ENCODE data around the gene AEN. TPM values are rescaled to one million over a fixed set of nuclear protein-coding genes. Genes with fewer than 3 reads are reported as not detected.

Gene AEN
- total and polyA plus RNA-seq, 2 of the 8 experiments (the other 6 are each of a cell fraction or from before 2014, with no cell fraction given): 112 to 122 TPM

DNA sequence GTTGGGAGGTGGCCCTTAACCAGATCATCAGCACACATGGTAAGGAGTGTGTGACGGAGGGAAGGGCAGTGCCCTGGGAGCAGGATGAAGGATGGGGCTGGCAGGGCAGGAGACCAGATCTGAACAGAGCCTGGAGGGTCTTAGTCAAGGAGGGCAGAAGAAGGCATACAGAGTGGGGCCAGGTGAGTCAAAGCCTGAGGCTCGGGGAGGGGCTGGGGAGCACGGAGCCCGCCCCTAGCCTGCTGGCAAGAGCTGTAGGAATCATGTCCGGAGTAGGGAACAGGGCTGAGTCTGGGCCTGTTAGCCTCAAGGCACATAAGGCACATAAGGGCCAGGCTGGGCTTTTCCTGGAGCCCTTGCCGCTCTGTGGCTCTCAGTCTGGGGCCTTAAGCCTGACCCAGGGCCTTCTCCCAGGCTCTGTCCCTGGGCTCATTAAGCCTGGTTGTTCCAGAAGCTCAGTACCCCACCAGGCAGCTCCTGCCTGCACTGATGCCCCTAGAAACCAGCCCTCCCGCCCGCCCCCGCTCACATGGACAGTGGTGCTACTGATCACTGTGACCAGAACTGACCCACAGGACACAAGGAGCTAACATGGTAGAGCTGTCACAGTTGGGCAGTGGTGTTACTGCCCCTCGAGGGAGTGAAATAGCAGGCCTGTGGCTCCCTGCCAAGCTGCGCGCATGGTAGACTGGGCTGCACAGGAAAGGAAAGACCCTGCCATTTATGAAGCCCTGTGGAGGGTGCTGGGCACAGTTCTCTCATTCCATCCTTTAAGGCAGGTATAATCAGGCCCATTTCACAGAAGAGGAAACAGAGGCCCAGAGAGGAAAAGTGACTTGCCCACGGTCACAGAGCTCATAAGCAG, 32.3 kb downstream of the AEN start:
- Histone ChIP-seq H2BK20ac (ENCODE audit: low read length) (no peak overlapping the region; the same call in 1 of the 2 replicates), H3K23me2 (ENCODE audit: low read depth, low read length) (no peaks in the 10 kb centered on the region), H3K56ac (replicated peaks; ENCODE audit: insufficient read length, low read depth, low read length) (no peak overlapping the region), H2AFZ (ENCODE audit: low read length) (no peak overlapping the region), H3K4me2 (ENCODE audit: insufficient read depth in 1 of 2, low read depth in 2 of 2, low read length in 2 of 2) (0 out of 4 replicates have a peak overlapping the region, but pooled peaks of 1 of the 2 experiments have one; percentile 20), H3K9me3 (ENCODE audit: insufficient read depth in 2 of 2, low read depth in 1 of 2, low read length in 1 of 2) (no peaks in the 10 kb centered on the region), H3K79me1 (ENCODE audit: low read depth, low read length) (no peaks in the 10 kb centered on the region), H2BK5ac (ENCODE audit: low read depth, low read length) (no peak overlapping the region), H3K4me3 (ENCODE audit: extremely low read depth in 1 of 4, insufficient read depth in 2 of 4, low read depth in 3 of 4, low read length in 4 of 4) (no peak overlapping the region), H3K36me3 (ENCODE audit: control insufficient read depth in 2 of 4, insufficient read depth in 4 of 4, low read length in 3 of 4) (no peaks in the 10 kb centered on the region), H2BK120ac (replicated peaks; ENCODE audit: low read depth, low read length) (no peak overlapping the region), H2AK5ac (ENCODE audit: low read depth, low read length) (no peak overlapping the region; the same call in 1 of the 2 replicates), H3K4me1 (replicated peaks in 1 of 4; ENCODE audit: control insufficient read depth in 3 of 4, insufficient read depth in 4 of 4, low read length in 3 of 4) (peaks cover 0 to 19% (median 11%) of the 10 kb centered on the region in 4 experiments; a peak in 6 of 7 replicates), H4K20me1 (replicated peaks in 1 of 2; ENCODE audit: control insufficient read depth in 1 of 2, insufficient read depth in 2 of 2, low read length in 2 of 2) (no peaks in the 10 kb centered on the region), H2BK15ac (ENCODE audit: low read length) (no peak overlapping the region), H4K91ac (replicated peaks; ENCODE audit: insufficient read length, low read length) (peak overlapping the region; percentile 85), H3K23ac (ENCODE audit: insufficient read length) (no peak overlapping the region), H2BK12ac (ENCODE audit: low read depth, low read length) (peak overlapping the region; percentile 61; the same call in 1 of the 2 replicates), H3K9ac (replicated peaks in 1 of 4; ENCODE audit: extremely low read depth in 1 of 4, low read depth in 3 of 4, low read length in 3 of 4) (no peak overlapping the region), H3K14ac (ENCODE audit: insufficient read length) (no peak overlapping the region), H3K18ac (ENCODE audit: extremely low read depth, low read length) (peak overlapping the region; percentile 42; the same call in 1 of the 2 replicates), H3K27ac (ENCODE audit: low read depth, low read length) (no peak overlapping the region; the same call in 1 of the 2 replicates), H3K4ac (replicated peaks; ENCODE audit: insufficient read length, low read depth, low read length) (no peak overlapping the region), H3K27me3 (replicated peaks in 1 of 4; ENCODE audit: control insufficient read depth in 3 of 4, extremely low read depth in 1 of 4, insufficient read depth in 3 of 4, low read length in 3 of 4) (no peaks in the 10 kb centered on the region; a peak in 1 of 7 replicates), H4K8ac (ENCODE audit: extremely low read depth, insufficient read depth, low read length) (no peak overlapping the region; the same call in 1 of the 2 replicates), H4K5ac (ENCODE audit: insufficient read length, low read depth, low read length) (no peak overlapping the region), H3K79me2 (ENCODE audit: control insufficient read depth in 1 of 2, insufficient read depth in 2 of 2, low read length in 2 of 2) (no peaks in the 10 kb centered on the region)
- DNase-seq (ENCODE audit: low read depth in 1 of 2, low spot score in 2 of 2) (peak in 1 of 2 experiments; percentile 35), FAIRE-seq (no peak)
- ChIA-PET CTCF (ENCODE audit: partially characterized antibody) (interaction anchor here (0.5 to 8.1 kb wide), 16 partner anchors 9 to 225 kb away, joined by 3 to 114 read pairs (median 4); partner anchors contain the start of gene ISG20), POLR2A (ENCODE audit: partially characterized antibody) (interaction anchor here (0.6 to 3.5 kb wide), 7 partner anchors 9 to 154 kb away, joined by 3 to 10 read pairs (median 3); partner anchors contain the start of gene ISG20)
- 90% methylated on average over 13 of the region's 13 CpGs; no CpG with 5 or more reads in 1 of the 2 experiments for WGBS, 2 experiments (ENCODE audit: extremely low coverage in 1 of 2, insufficient coverage in 1 of 2, insufficient read length in 1 of 2, insufficient replicate concordance in 2 of 2, low coverage in 1 of 2, low lambda C conversion rate in 2 of 2, missing lambda C conversion rate in 1 of 2)
- TF ChIP-seq TAF1 (IDR thresholded peaks at IDR 0.05; ENCODE audit: low read depth, low read length) (no peak), ZNF274 (IDR thresholded peaks at IDR 0.05; ENCODE audit: borderline replicate concordance, extremely low read depth, low read length) (no peak), CBX8 (IDR thresholded peaks at IDR 0.05; ENCODE audit: borderline replicate concordance, low read depth, low read length) (no peak), BRCA1 (IDR thresholded peaks at IDR 0.05; ENCODE audit: low read depth, low read length) (no peak), SIX5 (IDR thresholded peaks at IDR 0.05; ENCODE audit: low read depth, low read length) (no peak), ASH2L (IDR thresholded peaks at IDR 0.05; ENCODE audit: low read length) (no peak), NRF1 (IDR thresholded peaks at IDR 0.05; ENCODE audit: low read depth, low read length) (no peak), KDM5A (IDR thresholded peaks at IDR 0.05; ENCODE audit: low read length) (no peak), RAD21 (IDR thresholded peaks at IDR 0.05 in 1 of 2, conservative IDR thresholded peaks at IDR 0.05 in 1 of 2; ENCODE audit: low read depth in 2 of 2, low read length in 2 of 2) (no peak), TCF12 (IDR thresholded peaks at IDR 0.05; ENCODE audit: low read depth, low read length) (no peak)
- TF ChIP-seq, protein P1, sequence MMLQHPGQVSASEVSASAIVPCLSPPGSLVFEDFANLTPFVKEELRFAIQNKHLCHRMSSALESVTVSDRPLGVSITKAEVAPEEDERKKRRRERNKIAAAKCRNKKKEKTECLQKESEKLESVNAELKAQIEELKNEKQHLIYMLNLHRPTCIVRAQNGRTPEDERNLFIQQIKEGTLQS (IDR thresholded peaks at IDR 0.05; ENCODE audit: insufficient read depth, low read depth, low read length): no peak
